MCF 10A (cell line): Measurements from ENCODE around the gene PRG3. TPM values are rescaled to one million over a fixed set of nuclear protein-coding genes. Genes with fewer than 3 reads are reported as not detected.

Source experiments
- BruUV-seq: library from RNA; stranded (reverse); fragments of 400-500 nt; replicated peaks from 2 replicates; lab custom pipeline; 2021; lab: Mats Ljungman, UMichigan
- CTCF ChIA-PET: fragments of 300-600 bp; sonication (Branson Sonifier 250); formaldehyde crosslinking; extraction: SDS; loops from one replicate; lab custom pipeline; 2021; ENCODE audit warnings: antibody characterized with exemption, inconsistent platforms; lab: Yijun Ruan, JAX
- POLR2A ChIA-PET: fragments of 300-600, 350-650 bp; sonication (Branson Sonifier 250); formaldehyde crosslinking; extraction: SDS; loops from one replicate; lab custom pipeline; 2020; ENCODE audit warnings: antibody characterized with exemption, inconsistent platforms; lab: Yijun Ruan, JAX
- DNase-seq: peaks from one replicate; pipeline ENCODE4 v3.0.0-alpha.2; 2018; ENCODE audit not compliant: unreplicated experiment
- H3K27ac Mint-ChIP-seq: one replicate; pipeline ENCODE4 v1.8.0; 2022; ENCODE audit warnings: mild to moderate bottlenecking, low read depth, mixed read lengths; ENCODE audit not compliant: unreplicated experiment
- H3K27me3 Mint-ChIP-seq: one replicate; pipeline ENCODE4 v1.8.0; 2022; ENCODE audit warnings: mixed read lengths; ENCODE audit not compliant: insufficient read depth, unreplicated experiment
- H3K36me3 Mint-ChIP-seq: one replicate; pipeline ENCODE4 v1.8.0; 2022; ENCODE audit warnings: mild to moderate bottlenecking, moderate library complexity, mixed read lengths; ENCODE audit not compliant: insufficient read depth, unreplicated experiment
- H3K4me1 Mint-ChIP-seq: one replicate; pipeline ENCODE4 v1.8.0; 2022; ENCODE audit warnings: mixed read lengths; ENCODE audit not compliant: insufficient read depth, unreplicated experiment
- H3K4me3 Mint-ChIP-seq: one replicate; pipeline ENCODE4 v1.8.0; 2022; ENCODE audit warnings: mild to moderate bottlenecking, moderate library complexity, mixed read lengths; ENCODE audit not compliant: unreplicated experiment
- H3K9me3 Mint-ChIP-seq: one replicate; pipeline ENCODE4 v1.8.0; 2022; ENCODE audit warnings: mixed read lengths; ENCODE audit not compliant: unreplicated experiment
- intact Hi-C: fragments of 100-400 bp; cut with micrococcal nuclease; formaldehyde crosslinking; loops from 2 replicates; pipeline ENCODE4 v1.14.1; 2022
- total RNA-seq: library from RNA; stranded (reverse); gene quantifications from 2 replicates; pipeline ENCODE4 v1.2.3, GENCODE V29; 2022
- TF ChIP-seq, protein P1 (sequence below): fragments of 200-600 bp; IDR thresholded peaks from one replicate; pipeline ENCODE4 v1.8.0; 2022; ENCODE audit warnings: antibody characterized with exemption, mild to moderate bottlenecking; ENCODE audit not compliant: unreplicated experiment

PRG3 gene
- total RNA-seq, 1 experiment from 2014 or later, result not detected

GRCh38 chr11:57402188-57403002 lies 21.4 kb upstream of the PRG3 start:
- DNase-seq, result peak; percentile 27
- H3K27ac Mint-ChIP-seq, result no peak overlapping the region
- TF ChIP-seq, protein P1, sequence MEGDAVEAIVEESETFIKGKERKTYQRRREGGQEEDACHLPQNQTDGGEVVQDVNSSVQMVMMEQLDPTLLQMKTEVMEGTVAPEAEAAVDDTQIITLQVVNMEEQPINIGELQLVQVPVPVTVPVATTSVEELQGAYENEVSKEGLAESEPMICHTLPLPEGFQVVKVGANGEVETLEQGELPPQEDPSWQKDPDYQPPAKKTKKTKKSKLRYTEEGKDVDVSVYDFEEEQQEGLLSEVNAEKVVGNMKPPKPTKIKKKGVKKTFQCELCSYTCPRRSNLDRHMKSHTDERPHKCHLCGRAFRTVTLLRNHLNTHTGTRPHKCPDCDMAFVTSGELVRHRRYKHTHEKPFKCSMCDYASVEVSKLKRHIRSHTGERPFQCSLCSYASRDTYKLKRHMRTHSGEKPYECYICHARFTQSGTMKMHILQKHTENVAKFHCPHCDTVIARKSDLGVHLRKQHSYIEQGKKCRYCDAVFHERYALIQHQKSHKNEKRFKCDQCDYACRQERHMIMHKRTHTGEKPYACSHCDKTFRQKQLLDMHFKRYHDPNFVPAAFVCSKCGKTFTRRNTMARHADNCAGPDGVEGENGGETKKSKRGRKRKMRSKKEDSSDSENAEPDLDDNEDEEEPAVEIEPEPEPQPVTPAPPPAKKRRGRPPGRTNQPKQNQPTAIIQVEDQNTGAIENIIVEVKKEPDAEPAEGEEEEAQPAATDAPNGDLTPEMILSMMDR, result no peak

GRCh38 chr11:57399972-57400578 lies 19.1 kb upstream of the PRG3 start:
- Mint-ChIP-seq H3K4me3 (no peak overlapping the region), H3K4me1 (no peaks in the 10 kb centered on the region), H3K9me3 (no peaks in the 10 kb centered on the region), H3K27ac (no peak overlapping the region), H3K36me3 (peaks cover 10% of the 10 kb centered on the region), H3K27me3 (no peaks in the 10 kb centered on the region)
- intact Hi-C loops, result no loop called here
- ChIA-PET CTCF (interaction anchor here (0.7 to 1.6 kb wide), 4 partner anchors 31 to 60 kb away, joined by 3 to 6 read pairs (median 3); no protein-coding TSS in a partner anchor), POLR2A (interaction anchor here (0.7 to 1.5 kb wide), 3 partner anchors 16 to 26 kb away, joined by 3 to 4 read pairs (median 3); no protein-coding TSS in a partner anchor)
- no TSS peak for BruUV-seq
- DNase-seq, result no peak
- TF ChIP-seq, protein P1, result no peak

More at GRCh38 chr11:57402188-57403002, 21.4 kb upstream of the PRG3 start:
- Mint-ChIP-seq H3K4me1 (peaks cover 6% of the 10 kb centered on the region), H3K36me3 (peaks cover 22% of the 10 kb centered on the region), H3K27me3 (no peaks in the 10 kb centered on the region), H3K9me3 (no peaks in the 10 kb centered on the region), H3K4me3 (no peak overlapping the region)
- ChIA-PET CTCF (interaction anchor here (1.2 kb wide), 1 partner anchor 358 kb away, joined by 3 read pairs; no protein-coding TSS in a partner anchor), POLR2A (interaction anchor here (0.6 kb wide), 1 partner anchor 134 kb away, joined by 3 read pairs; no protein-coding TSS in a partner anchor)
- intact Hi-C loops, result no loop called here
- no TSS peak for BruUV-seq

- Mint-ChIP-seq H3K4me3 (no peak overlapping the region), H3K27ac (no peak overlapping the region), H3K4me1 (no peaks in the 10 kb centered on the region), H3K27me3 (no peaks in the 10 kb centered on the region), H3K9me3 (no peaks in the 10 kb centered on the region), H3K36me3 (peaks cover 1% of the 10 kb centered on the region)
- BruUV-seq, result no TSS peak
- ChIA-PET POLR2A (no interaction called here), CTCF (interaction anchor here (0.9 to 1.0 kb wide), 2 partner anchors 30 to 53 kb away, joined by 3 read pairs; no protein-coding TSS in a partner anchor)
- intact Hi-C loops, result no loop called here
- TF ChIP-seq, protein P1, result no peak
- DNase-seq, result peak; percentile 42
Observed at GRCh38 chr11:57399221-57399620, 18.3 kb upstream of the PRG3 start.
